DMS 273 (cell line): Measurements from ENCODE around the gene RALB.

Experiments used
- DNase-seq: peaks from one replicate; lab custom pipeline; 2025; ENCODE audit not compliant: unreplicated experiment; lab: John Stamatoyannopoulos, UW

The RALB gene

DNA sequence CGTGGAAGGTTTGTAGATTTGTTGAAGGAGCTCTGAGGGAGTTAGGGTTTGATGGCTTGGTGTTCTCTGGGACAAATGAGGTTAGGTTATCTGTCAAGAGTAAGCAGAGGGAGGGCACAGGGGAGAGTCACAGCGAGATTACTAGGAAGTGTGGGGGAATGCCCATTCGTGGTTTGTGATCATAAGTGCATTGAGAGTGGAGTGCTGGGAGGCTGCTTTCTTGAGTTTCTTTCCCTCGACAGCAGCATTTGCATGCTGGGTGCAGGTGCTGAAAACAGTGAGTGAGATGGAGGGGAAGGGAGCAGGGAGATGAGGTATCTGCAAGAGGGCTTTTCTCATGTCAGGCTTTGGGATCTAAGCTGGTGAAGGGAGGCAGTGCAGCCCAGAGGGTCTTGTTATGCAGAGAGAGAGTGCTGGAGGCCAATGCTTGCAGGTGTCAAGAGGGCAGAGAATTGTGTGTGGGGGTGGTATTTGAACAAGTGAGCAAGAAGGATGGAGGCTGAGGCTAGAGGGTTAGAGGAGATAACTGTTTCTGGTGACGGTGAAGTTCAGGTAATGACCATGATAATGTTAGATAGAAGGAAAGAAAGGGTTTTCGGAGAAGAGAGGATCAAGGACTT is 8.8 kb downstream of the RALB start:
- no peak for DNase-seq

- no peak for DNase-seq
Measured at GRCh38 chr2:120262150-120262549, 9.5 kb downstream of the RALB start.

- DNase-seq = no peak
Measured at GRCh38 chr2:120262761-120263428, 10.2 kb downstream of the RALB start.

DNA sequence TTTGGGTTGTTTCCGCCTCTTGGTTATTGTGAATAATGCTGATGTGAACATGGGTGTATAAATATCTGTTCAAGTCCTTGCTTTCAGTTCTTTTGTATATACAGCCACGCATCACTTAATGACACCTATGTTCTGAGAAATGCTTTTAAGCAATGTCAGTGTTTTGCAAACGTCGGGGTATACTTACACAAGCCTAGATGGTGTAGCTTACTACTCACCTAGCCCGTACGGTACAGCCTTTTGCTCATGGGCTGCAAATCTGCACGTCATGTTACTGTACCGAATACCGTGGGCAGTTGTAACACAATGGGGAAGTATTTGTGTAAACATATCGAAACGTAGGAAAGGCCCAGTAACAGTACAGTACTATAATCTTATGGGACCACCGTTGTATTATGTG is 12.4 kb downstream of the RALB start:
- DNase-seq = no peak

- no peak for DNase-seq
Measured at GRCh38 chr2:120267348-120267747, 14.7 kb downstream of the RALB start.

- no peak for DNase-seq
Measured at GRCh38 chr2:120269076-120269744, 16.6 kb downstream of the RALB start.

DNA sequence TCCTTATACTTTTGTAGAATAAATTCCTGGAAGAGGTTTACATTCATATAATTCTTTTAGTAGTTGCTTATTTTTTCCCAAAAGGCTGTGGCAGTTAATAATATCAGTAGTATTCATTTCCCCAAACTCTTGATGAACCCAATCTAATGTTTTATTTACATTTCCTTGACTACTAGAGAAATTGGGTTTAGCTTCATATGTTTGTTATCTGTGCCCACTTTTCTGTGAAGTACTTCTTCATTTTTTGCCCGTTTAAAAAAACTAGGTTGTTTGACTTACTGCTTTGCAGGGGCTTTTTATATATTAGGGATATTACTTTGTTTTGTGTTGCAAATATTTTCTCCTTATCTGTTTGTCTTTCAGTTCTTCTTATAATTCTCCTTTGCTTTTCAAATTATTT is 17.2 kb downstream of the RALB start:
- DNase-seq = no peak

DNA sequence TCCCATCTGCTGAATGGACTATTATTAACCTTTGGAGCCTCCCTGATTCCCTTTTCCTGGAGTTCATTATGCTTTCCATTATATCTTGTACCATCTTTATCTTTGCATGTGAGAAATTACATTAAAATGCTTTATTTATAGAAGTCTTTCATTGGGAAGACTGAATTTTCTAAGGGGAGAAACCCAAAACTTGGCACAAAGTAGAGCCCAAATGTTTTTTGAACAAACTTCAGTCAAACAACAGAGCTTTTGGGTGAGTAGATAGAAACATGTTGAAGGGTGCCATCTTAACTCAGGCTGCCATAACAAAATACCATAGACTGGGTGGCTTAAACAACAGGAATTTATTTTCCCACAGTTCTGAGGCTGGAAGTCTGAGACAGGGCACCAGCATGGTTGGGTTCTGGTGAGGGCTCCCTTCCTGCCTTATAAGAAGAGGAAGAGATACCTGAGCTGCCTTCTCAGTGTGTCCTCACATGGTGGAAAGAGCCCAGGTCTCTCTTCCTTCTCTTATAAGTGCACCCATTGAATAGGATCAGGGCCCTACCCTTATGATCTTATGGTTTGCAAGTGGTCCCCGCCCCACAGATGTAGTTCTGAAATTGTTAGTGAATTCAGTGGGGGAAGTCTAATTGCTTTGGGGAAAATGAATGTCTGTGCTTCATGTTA is 19.2 kb downstream of the RALB start:
- no peak for DNase-seq

DNA sequence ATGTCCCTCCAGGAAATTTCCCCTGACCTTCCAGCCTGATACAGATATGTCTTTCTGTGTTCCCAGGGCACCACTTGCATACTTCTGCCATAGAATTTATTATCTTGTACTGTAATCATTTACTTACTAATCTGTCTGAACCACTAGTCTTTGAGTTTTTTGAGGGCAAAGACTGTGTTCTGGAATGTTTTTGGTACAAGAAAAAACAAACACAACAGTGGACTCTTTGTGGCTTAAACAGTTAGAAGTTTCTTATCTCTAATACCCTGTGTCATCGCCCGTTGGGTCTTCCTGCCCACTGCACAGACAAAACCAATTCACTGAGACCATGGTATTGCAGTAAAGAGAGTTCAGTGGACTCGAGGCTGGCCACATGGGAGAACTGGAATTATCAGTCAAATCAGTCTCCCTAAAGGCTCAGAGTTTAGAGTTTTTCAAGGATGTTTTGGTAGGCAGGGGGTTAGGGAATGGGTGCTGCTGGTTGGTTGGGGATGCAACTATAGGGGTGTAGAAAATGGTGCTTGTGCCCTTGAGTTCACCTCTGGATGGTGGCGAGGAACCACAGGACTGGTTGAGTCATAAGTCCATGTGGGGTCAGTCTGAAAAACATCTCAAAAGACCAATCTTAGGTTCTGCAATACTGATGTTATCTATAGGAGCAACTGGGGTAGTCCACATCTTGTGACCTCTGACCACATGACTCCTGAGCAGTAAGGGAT is 20.3 kb downstream of the RALB start:
- no peak for DNase-seq

DNA sequence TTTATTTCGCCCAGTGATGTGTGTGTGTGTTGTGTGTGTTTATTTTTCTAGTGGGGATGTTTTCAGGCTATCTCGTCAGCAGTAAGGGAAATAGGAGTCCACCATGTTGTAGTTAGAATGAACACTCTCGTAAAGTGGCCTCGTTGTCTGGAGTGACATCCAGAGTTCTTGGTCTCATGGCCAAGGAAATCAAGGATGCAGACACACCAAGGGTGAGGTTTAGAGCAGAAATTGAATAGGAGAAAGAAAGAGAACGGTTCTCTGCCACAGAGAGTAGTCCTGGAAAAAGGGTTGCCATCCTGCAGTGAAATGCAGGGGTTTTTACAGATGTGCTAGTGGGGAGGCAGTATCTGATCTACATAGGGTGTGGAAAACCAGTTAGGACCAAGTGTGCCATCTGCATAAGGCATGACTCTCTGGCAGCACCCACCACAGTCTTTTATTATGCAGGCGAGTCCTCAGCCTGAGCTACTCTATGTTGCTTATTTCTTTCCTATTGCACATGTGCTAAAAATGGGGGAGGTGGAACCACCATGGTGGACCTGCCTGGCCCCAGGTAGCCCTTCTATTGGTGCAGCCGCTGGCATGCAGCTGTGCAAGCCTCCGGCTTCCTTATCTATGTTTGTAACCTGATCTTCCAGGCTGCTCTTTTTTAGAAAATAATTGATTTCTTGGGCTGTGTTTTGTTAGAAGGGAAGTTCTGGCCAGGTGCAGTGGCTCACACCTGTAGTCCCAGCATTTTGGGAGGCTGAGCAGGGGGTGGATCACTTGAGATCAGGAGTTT is 23.2 kb downstream of the RALB start:
- no peak for DNase-seq

GRCh38 chr2:120277505-120278205 is 25.0 kb downstream of the RALB start:
- no peak for DNase-seq

GRCh38 chr2:120278901-120279300 is 26.2 kb downstream of the RALB start:
- no peak for DNase-seq

DNA sequence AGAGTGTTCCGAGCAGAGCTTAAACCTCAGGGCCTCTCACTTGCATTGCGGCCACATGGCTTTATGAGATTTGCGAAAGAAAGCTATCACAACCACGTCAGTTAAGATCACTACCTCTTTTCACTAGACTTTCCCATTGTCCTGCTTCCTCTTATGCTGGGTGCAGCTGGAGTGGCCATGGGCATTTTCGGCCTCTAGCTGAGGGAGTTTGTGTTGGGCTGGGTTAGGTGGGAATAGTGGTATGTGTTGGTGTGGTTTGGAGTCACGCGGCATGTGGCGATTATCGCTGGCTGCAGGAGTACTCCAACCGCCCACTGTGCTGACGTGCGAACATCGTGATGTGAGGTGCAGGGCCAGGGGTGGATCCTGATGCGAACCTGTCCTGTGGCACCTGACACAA is 27.1 kb downstream of the RALB start:
- no peak for DNase-seq

DNA sequence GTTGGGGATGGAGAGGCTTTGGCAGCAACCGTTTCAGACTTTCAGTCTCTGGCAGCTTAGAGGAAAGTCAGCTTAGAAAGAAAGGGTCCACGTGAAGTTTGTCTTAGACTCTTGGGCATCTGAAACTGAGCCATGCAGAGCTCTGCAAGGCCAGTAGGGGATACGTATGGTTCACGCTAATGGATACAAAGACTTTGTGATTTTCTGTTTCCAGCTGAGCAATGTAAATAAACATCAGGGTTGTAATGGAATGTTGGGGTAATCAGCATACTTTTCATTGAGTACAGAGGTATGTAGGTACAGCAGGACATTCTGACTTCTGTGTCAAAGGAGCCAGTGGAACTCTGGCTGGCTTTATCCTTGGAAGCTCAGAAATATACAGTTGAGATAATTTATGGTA is 31.0 kb downstream of the RALB start:
- DNase-seq = no peak

DNA sequence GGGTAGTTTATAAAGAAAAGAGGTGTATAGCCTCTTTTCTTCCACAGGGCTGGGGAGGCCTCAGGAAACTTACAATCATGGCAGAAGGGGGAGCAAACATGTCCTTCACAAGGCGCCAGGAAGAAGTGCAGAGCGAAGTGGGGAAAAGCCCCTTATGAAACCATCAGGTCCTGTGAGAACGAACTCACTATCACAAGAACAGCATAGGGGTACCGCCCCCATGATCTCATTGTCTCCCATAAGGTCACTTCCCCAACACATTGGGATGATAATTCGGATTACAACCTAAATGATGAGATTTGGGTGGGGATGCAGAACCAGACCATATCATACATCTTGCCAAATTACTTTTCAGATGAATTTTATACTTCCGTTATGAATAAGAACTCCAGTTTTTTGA is 32.4 kb downstream of the RALB start:
- DNase-seq = no peak

DNA sequence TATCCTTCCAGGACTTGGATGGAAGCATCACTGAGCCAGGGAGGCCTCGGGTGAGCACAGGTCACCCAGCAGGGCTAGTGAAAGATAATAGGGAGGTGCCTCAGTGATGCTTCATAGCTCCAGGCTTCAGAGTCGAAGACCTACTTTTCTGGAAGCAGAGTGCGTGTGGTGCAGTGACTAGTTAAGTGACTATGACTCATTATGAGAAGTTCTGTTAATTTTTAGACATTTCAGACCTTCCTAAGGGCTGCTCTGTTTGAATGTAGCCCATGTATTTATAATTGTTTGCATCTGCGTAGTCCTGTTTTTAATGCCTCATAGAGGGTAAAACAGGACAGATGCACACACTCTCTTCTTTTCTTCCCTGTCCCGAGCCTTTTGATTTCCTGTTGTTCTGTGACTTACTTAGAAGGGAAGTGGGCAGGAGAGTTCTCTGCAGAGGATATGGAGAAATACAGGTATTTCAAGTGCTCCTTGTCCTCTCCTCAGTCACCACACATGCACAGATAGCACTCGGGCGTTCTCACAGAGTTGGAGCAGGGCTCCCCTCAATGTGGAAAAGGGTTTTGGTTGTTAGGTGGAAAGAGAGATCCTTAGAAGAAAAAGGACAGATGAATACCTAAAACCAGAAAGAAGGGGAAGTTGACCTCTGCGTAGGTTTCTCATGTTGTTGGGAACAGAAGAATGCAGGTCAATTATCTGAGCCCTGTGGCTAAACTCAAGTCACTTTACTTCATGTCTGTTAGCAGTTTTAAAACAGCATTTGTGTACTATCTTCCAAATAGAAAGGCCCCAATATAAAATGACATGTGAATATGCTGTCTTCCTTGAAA is 34.7 kb downstream of the RALB start:
- no peak for DNase-seq

DNA sequence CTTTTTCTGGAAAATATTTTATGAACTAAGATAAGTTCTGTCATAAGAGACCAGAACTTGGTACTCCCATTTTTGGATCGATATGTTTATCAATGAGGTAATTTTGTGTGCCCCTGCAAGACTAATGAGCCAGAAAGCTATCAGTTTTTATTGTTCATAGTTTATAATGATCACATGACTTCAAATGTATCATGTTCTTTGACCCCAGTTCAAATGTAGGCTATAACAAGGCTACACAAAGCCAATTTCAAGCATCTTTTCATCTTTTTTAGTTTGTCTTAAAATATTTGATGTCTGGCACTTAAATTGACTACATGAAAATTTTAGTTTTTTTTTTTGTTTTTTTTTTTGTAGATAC is 35.3 kb downstream of the RALB start:
- no peak for DNase-seq

DNA sequence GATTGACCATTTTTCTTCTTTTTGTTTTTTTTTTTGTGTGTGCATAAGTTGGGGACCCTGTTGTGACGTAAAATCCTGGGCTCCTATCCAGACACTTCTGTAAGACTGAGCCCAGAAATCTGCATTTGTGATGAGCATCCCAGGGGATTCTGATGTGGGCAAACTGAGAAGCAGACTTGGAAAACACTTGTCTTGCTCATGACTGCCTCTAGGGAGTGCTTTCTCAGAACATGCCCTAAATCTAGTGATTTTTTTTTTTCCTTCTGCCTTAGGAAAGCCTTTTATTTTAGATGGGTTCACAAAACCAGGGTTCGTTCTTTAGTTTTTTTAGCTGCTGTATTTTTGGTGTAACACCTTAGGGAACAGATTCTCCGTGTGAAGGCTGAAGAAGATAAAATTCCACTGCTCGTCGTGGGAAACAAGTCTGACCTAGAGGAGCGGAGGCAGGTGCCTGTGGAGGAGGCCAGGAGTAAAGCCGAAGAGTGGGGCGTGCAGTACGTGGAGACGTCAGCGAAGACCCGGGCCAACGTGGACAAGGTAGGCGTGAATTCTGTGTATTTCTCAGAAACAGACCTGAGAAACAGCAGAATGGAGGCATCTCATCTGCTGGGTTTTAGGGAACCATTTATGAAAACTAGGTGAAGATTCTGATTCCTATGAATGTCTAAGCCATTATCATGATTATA is 36.7 kb downstream of the RALB start:
- DNase-seq = no peak

DNA sequence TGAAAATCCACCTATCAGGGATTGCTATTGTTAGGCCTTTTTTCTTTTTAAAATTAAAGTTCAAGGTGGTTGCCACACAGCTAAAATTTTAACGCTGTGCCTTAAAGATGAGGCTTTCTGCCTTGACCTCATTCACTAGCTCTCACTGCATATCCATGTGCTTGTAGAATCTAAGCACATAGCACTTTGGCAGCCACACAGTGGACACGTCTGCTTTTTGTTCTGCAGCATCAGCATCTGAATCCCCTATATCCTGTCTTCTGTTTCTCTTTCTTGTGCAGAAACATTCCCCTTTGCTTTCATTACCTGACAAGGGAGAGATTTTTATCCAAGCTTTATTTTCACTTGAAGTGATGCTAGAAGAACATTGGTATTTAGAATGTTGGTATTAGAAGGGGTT is 38.1 kb downstream of the RALB start:
- no peak for DNase-seq
